Trophoblast cell (in vitro differentiated cells and primary cell): ENCODE data around the gene RAB23.

Experiments used
- DNase-seq, 2 donors: peaks; one replicate each; pipeline ENCODE4 v3.0.0-alpha.2; 2016
- H2AFZ ChIP-seq: 2 replicates; pipeline ENCODE4 v1.6.1; 2013; ENCODE audit warnings: low read length, moderate library complexity, mild to moderate bottlenecking; ENCODE audit not compliant: insufficient read depth, poor library complexity
- H2AK5ac ChIP-seq: 2 replicates; pipeline ENCODE4 v1.6.1; 2013; ENCODE audit warnings: mild to moderate bottlenecking, low read length
- H2BK120ac ChIP-seq: 2 replicates; pipeline ENCODE4 v1.6.1; 2013; ENCODE audit warnings: low read length, mild to moderate bottlenecking, moderate library complexity; ENCODE audit not compliant: insufficient read depth, poor library complexity
- H2BK12ac ChIP-seq: 2 replicates; pipeline ENCODE4 v1.6.1; 2013; ENCODE audit warnings: mild to moderate bottlenecking, low read length, moderate library complexity
- H2BK5ac ChIP-seq: 2 replicates; pipeline ENCODE4 v1.6.1; 2013; ENCODE audit warnings: low read length, low read depth, moderate library complexity, mild to moderate bottlenecking; ENCODE audit not compliant: poor library complexity
- H3K14ac ChIP-seq: 2 replicates; pipeline ENCODE4 v1.6.1; 2013; ENCODE audit warnings: mild to moderate bottlenecking, low read length
- H3K18ac ChIP-seq: 2 replicates; pipeline ENCODE4 v1.6.1; 2013; ENCODE audit warnings: mild to moderate bottlenecking, low read length
- H3K23ac ChIP-seq: 2 replicates; pipeline ENCODE4 v1.6.1; 2013; ENCODE audit warnings: low read length
- H3K27ac ChIP-seq: 2 replicates; pipeline ENCODE4 v1.5.1; 2013; ENCODE audit warnings: low read depth, mild to moderate bottlenecking, inconsistent platforms, low read length, moderate library complexity
- H3K27me3 ChIP-seq: 2 replicates; pipeline ENCODE4 v1.6.1; 2013; ENCODE audit warnings: inconsistent platforms, mild to moderate bottlenecking, low read length, moderate library complexity; ENCODE audit not compliant: insufficient read depth
- H3K36me3 ChIP-seq, 2 experiments: 1 replicate in 1 of 2; 2 replicates in 1 of 2; pipeline ENCODE4 v1.6.1; 2013; ENCODE audit warnings: low read length in 2 of 2, mild to moderate bottlenecking in 2 of 2, moderate library complexity in 1 of 2; ENCODE audit not compliant: insufficient read depth in 2 of 2, control insufficient read depth in 1 of 2
- H3K4ac ChIP-seq: 2 replicates; pipeline ENCODE4 v1.6.1; 2013; ENCODE audit warnings: low read depth, mild to moderate bottlenecking, low read length, moderate library complexity
- H3K4me1 ChIP-seq, 2 experiments: 1 replicate in 1 of 2; 2 replicates in 1 of 2; pipeline ENCODE4 v1.6.1; 2013; ENCODE audit warnings: low read length in 2 of 2, mild to moderate bottlenecking in 2 of 2, moderate library complexity in 1 of 2; ENCODE audit not compliant: insufficient read depth in 2 of 2, control insufficient read depth in 1 of 2
- H3K4me2 ChIP-seq: 2 replicates; pipeline ENCODE4 v1.6.1; 2013; ENCODE audit warnings: inconsistent platforms, mild to moderate bottlenecking, low read length, moderate library complexity
- H3K4me3 ChIP-seq: 2 replicates; pipeline ENCODE4 v1.5.1; 2013; ENCODE audit warnings: mild to moderate bottlenecking, low read depth, low read length, inconsistent platforms
- H3K79me1 ChIP-seq: one replicate; pipeline ENCODE4 v1.6.1; 2013; ENCODE audit warnings: low read length
- H3K79me2 ChIP-seq: 2 replicates; pipeline ENCODE4 v1.6.1; 2013; ENCODE audit warnings: low read length, mild to moderate bottlenecking; ENCODE audit not compliant: control insufficient read depth, insufficient read depth, poor library complexity
- H3K9ac ChIP-seq: 2 replicates; pipeline ENCODE4 v1.6.1; 2013; ENCODE audit warnings: mild to moderate bottlenecking, low read length
- H3K9me3 ChIP-seq: 2 replicates; pipeline ENCODE4 v1.6.1; 2013; ENCODE audit warnings: low read depth, mild to moderate bottlenecking, control low read depth, inconsistent platforms, low read length; ENCODE audit not compliant: insufficient read depth
- H4K12ac ChIP-seq: 2 replicates; pipeline ENCODE4 v1.6.1; 2013; ENCODE audit warnings: low read depth, mild to moderate bottlenecking, low read length, moderate library complexity
- H4K8ac ChIP-seq: 2 replicates; pipeline ENCODE4 v1.6.1; 2013; ENCODE audit warnings: low read depth, mild to moderate bottlenecking, low read length, moderate library complexity
- H4K91ac ChIP-seq: one replicate; pipeline ENCODE4 v1.6.1; 2013; ENCODE audit warnings: low read depth, mild to moderate bottlenecking, low read length, moderate library complexity
- WGBS: extraction: QIAGEN DNeasy Blood & Tissue Kit; methylation state at CpG from one replicate; pipeline ENCODE4 v1.1.7; 2013; ENCODE audit warnings: missing lambda C conversion rate; ENCODE audit not compliant: insufficient read length, insufficient coverage; ENCODE audit errors: extremely low coverage; 5-methylcytosine and 5-hydroxymethylcytosine counted together

The RAB23 gene

DNA sequence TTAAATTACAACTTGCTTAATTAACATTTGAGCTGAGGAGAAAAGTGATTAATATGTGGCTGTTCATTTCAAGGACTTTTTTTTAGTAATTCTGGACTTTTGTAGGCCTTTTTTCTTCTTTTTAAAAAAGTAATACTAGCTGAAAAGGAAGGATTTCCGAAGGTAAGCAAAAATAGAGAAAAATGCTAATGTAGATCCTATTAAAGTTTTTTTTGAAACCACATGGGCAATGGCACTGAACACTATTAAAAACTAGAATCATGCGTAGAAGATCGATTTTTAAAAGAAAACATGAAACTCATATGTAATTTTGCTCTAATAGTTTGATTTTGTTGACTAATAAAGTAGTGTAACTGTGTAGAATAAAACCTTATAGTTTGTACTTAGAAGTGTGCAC is 47.6 kb downstream of the RAB23 start:
- H3K4me2 ChIP-seq, result no peak overlapping the region
- no peak overlapping the region for H4K91ac ChIP-seq
- DNase-seq, result no peak
- H3K14ac ChIP-seq, result no peak overlapping the region
- no peak overlapping the region for H3K23ac ChIP-seq
- H3K79me1 ChIP-seq, result peaks cover 13% of the 10 kb centered on the region
- no peak overlapping the region for H4K12ac ChIP-seq
- H4K8ac ChIP-seq, result no peak overlapping the region
- peaks cover 11% of the 10 kb centered on the region for H3K79me2 ChIP-seq
- WGBS, result no CpG with 5 or more reads among the region's 3 CpGs
- no peaks in the 10 kb centered on the region for H3K27me3 ChIP-seq
- no peak overlapping the region for H3K4ac ChIP-seq
- no peak overlapping the region for H3K4me3 ChIP-seq
- no peaks in the 10 kb centered on the region for H3K36me3 ChIP-seq
- no peak overlapping the region for H3K9ac ChIP-seq
- H3K27ac ChIP-seq, result no peak overlapping the region
- H3K18ac ChIP-seq, result no peak overlapping the region
- no peak overlapping the region for H2AK5ac ChIP-seq
- H2BK120ac ChIP-seq, result no peak overlapping the region
- H3K4me1 ChIP-seq, result peaks cover 4 to 9% of the 10 kb centered on the region in 2 experiments
- H2AFZ ChIP-seq, result no peak overlapping the region
- H2BK12ac ChIP-seq, result no peak overlapping the region
- no peaks in the 10 kb centered on the region for H3K9me3 ChIP-seq
- no peak overlapping the region for H2BK5ac ChIP-seq

DNA sequence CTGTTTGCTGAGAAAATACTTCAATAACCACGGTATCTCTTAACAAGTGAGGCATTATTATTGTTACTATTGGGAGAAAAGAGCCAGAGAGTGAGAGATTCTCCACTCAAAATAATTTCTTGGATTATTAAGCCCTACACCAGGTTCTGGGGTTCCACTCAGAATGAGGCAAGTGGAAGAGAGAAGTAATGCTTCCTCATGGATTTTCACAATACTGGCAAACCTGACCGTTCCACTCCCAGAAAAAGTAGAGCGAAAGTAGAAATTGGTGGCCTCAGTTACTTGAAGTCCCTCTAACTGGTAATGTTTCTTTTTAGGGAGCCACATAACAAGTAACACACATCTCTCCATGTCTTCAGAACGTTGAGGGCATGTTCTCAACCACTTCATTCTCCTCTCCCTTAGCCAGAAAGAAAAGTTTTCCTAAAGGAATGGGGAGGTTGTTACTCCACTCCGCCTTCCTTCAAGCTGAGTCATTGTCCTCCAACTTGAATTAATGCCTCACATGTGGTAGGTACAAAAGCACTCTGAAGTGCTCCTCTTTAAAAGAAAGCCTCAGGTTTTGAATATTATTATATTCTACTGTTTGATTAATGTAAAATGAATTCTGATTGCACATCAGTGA is 48.1 kb downstream of the RAB23 start:
- H3K4me1 ChIP-seq, result peaks cover 4 to 9% of the 10 kb centered on the region in 2 experiments
- no CpG with 5 or more reads among the region's 5 CpGs for WGBS
- H4K8ac ChIP-seq, result no peak overlapping the region
- peaks cover 13% of the 10 kb centered on the region for H3K79me1 ChIP-seq
- no peaks in the 10 kb centered on the region for H3K27me3 ChIP-seq
- no peak overlapping the region for H3K23ac ChIP-seq
- peak; percentile 36 to 61 for DNase-seq
- H2AK5ac ChIP-seq, result no peak overlapping the region
- H3K79me2 ChIP-seq, result peaks cover 11% of the 10 kb centered on the region
- H3K4me2 ChIP-seq, result peak overlapping the region; percentile 67
- H2BK5ac ChIP-seq, result no peak overlapping the region
- no peak overlapping the region for H3K9ac ChIP-seq
- H3K4me3 ChIP-seq, result no peak overlapping the region
- no peak overlapping the region for H2BK12ac ChIP-seq
- H3K27ac ChIP-seq, result peak overlapping the region; percentile 70
- H3K14ac ChIP-seq, result no peak overlapping the region
- H2BK120ac ChIP-seq, result no peak overlapping the region
- H3K18ac ChIP-seq, result no peak overlapping the region
- H2AFZ ChIP-seq, result no peak overlapping the region
- H3K4ac ChIP-seq, result no peak overlapping the region
- H3K36me3 ChIP-seq, result no peaks in the 10 kb centered on the region
- no peak overlapping the region for H4K12ac ChIP-seq
- H3K9me3 ChIP-seq, result no peaks in the 10 kb centered on the region
- H4K91ac ChIP-seq, result no peak overlapping the region

DNA sequence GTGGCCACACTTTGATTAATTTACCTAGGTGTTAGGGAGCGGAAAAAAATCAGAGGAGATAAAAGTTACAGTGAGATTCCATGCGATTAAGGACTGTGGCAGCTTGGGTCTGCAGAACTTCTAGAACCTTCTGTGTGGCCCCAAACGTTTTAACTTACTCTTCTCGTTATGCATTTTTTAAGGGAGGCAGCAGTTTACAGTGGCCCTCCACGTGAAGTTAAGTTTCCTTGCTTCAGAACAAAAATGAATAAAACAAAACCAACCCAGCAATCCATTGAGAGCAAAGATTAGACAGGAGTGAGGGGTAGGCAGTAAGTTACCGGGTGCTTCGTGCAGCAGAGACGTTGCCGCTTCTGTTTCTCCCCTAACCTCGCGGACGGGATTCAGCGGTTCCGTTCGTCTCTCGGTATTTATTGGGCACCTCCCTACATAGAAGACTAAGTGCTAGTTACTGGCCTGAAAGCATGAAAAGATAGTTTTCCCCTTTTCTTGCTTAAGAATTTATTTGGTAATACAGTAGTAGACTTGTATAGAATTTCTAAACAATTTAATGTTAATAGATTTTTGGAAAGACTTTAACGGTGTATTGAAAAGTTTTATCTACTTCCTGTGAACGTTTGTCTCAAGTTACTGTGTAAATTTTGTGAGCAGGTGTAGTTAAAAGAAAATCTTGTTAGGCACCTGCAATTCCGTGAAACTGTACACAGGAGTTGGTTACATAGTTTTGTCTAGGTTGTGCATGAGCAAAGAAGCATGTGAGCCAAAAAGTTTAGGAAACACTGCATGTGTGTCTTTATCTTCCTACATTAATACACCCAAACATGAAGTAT is 48.8 kb downstream of the RAB23 start:
- no peak overlapping the region for H4K8ac ChIP-seq
- no peak for DNase-seq
- peak overlapping the region; percentile 79 for H3K9ac ChIP-seq
- no peak overlapping the region for H3K23ac ChIP-seq
- H3K14ac ChIP-seq, result no peak overlapping the region
- no peak overlapping the region for H2BK5ac ChIP-seq
- no peak overlapping the region for H3K18ac ChIP-seq
- no peak overlapping the region for H2BK12ac ChIP-seq
- no peak overlapping the region for H2AFZ ChIP-seq
- H3K27me3 ChIP-seq, result no peaks in the 10 kb centered on the region
- no peak overlapping the region for H4K12ac ChIP-seq
- peaks cover 13% of the 10 kb centered on the region for H3K79me1 ChIP-seq
- H3K4me3 ChIP-seq, result peak overlapping the region; percentile 74
- no peak overlapping the region for H2BK120ac ChIP-seq
- H2AK5ac ChIP-seq, result no peak overlapping the region
- H3K79me2 ChIP-seq, result peaks cover 11% of the 10 kb centered on the region
- peaks cover 4 to 9% of the 10 kb centered on the region in 2 experiments for H3K4me1 ChIP-seq
- H3K36me3 ChIP-seq, result no peaks in the 10 kb centered on the region
- WGBS, result no CpG with 5 or more reads among the region's 19 CpGs
- peak overlapping the region; percentile 75 for H3K27ac ChIP-seq
- no peaks in the 10 kb centered on the region for H3K9me3 ChIP-seq
- H3K4ac ChIP-seq, result peak overlapping the region; percentile 4
- H3K4me2 ChIP-seq, result peak overlapping the region; percentile 97
- H4K91ac ChIP-seq, result peak overlapping the region; percentile 20

DNA sequence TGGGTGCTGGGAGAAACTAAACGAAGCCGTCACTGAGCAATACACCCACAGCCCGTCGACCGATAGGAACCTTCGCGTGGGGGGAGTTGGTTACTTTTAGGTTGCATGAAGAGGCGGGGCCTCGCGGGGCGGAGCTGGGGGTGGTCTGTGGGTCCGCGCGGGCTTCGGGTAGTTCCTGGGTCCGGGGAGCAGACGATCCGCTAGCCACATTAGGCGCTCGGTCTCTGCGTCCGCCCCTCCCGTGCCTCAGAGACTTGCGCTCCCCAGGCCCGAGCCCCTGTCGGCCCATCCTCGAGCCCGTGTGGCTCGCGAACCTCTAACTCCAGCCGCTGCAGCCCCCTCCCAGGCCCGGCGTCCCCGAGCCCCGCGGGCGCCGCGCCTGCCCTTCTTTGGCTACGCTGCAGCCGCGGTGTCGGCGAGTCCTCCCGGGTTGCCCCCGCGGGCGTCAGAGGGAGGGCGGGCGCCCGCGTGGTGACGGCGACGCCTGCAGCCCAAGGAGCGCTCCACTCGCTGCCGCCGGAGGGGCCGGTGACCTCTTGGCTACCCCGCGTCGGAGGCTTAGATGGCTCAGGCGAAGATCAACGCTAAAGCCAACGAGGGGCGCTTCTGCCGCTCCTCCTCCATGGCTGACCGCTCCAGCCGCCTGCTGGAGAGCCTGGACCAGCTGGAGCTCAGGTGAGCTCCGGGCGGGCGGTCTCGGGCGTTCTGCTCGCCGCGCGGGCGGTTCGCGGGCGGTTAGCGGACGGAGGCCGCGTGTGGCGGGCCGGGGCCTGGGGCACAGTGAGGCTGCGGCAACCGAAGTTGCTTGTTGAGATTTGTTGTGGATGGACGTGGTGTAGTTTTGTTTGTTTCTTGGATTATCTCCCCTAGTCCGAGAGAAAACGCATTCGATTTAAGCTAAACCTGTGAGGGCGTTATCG is 49.7 kb downstream of the RAB23 start, which contains the start of gene BAG2:
TSS of gene BAG2 (plus strand) at position 191 of the 920 bp plus-strand sequence. CDS start at position 563, 372 bp downstream.
- WGBS, result no CpG with 5 or more reads among the region's 97 CpGs
- peak within 1 kb of the TSS; percentile 49 for H4K12ac ChIP-seq
- H4K8ac ChIP-seq, result peak within 1 kb of the TSS; percentile 74
- peaks cover 0 to 1% of the 10 kb centered on the region in 2 experiments for H3K36me3 ChIP-seq
- peak within 1 kb of the TSS; percentile 19 for H2BK120ac ChIP-seq
- H3K4me3 ChIP-seq, result peak within 1 kb of the TSS; percentile 74
- peak within 1 kb of the TSS; percentile 52 for H3K14ac ChIP-seq
- no peaks in the 10 kb centered on the region for H3K27me3 ChIP-seq
- H3K9ac ChIP-seq, result peak within 1 kb of the TSS; percentile 79
- H4K91ac ChIP-seq, result peak within 1 kb of the TSS; percentile 72
- peak; percentile 80 to 85 for DNase-seq
- H3K9me3 ChIP-seq, result no peaks in the 10 kb centered on the region
- peak within 1 kb of the TSS; percentile 84 for H3K18ac ChIP-seq
- H3K23ac ChIP-seq, result no peak within 1 kb of the TSS
- H2BK5ac ChIP-seq, result peak within 1 kb of the TSS; percentile 74
- peak within 1 kb of the TSS; percentile 97 for H3K4me2 ChIP-seq
- H2AK5ac ChIP-seq, result no peak within 1 kb of the TSS
- H3K4me1 ChIP-seq, result peaks cover 0 to 5% of the 10 kb centered on the region in 2 experiments
- peak within 1 kb of the TSS; percentile 3 for H3K4ac ChIP-seq
- peaks cover 11% of the 10 kb centered on the region for H3K79me2 ChIP-seq
- H2BK12ac ChIP-seq, result no peak within 1 kb of the TSS
- H3K79me1 ChIP-seq, result peaks cover 13% of the 10 kb centered on the region
- H3K27ac ChIP-seq, result peak within 1 kb of the TSS; percentile 75
- peak within 1 kb of the TSS; percentile 62 for H2AFZ ChIP-seq
